Gastroesophageal sphincter (tissue), 4 donors: ENCODE measurements around the gene KRT1. TPM values are rescaled to one million over a fixed set of nuclear protein-coding genes. Genes with fewer than 3 reads are reported as not detected.

Experiments used
- ATAC-seq: fragments of 150-250 bp; one replicate; pipeline ENCODE4 v1.9.1; 2016; ENCODE audit warnings: mild to moderate bottlenecking, moderate library complexity
- H3K27ac ChIP-seq, 4 donors: fragments of 200-600 bp; sonication (generic) in 3 of 4; 1 replicate in 3 of 4; 2 replicates in 1 of 4; pipeline ENCODE4 v1.5.1; 2016 to 2019
- H3K27me3 ChIP-seq: fragments of 200-600 bp; sonication (generic); one replicate; pipeline ENCODE4 v1.5.1; 2019
- H3K36me3 ChIP-seq, 2 donors: fragments of 200-600 bp; sonication (generic); one replicate each; pipeline ENCODE4 v1.5.1; 2019; ENCODE audit warnings: control low read depth in 1 of 2
- H3K4me1 ChIP-seq, 3 donors: fragments of 200-600 bp; sonication (generic); 1 replicate in 2 of 3; 2 replicates in 1 of 3; pipeline ENCODE4 v1.5.1; 2016 to 2019; ENCODE audit warnings: control low read depth in 2 of 3
- H3K4me3 ChIP-seq, 2 donors: fragments of 200-600 bp; sonication (generic); one replicate each; pipeline ENCODE4 v1.5.1; 2019; ENCODE audit warnings: mild to moderate bottlenecking in 1 of 2, moderate library complexity in 1 of 2
- H3K9me3 ChIP-seq, 3 donors: fragments of 200-600 bp; sonication (generic); one replicate each; pipeline ENCODE4 v1.5.1; 2017 to 2019; ENCODE audit warnings: control low read depth in 2 of 3
- CTCF ChIP-seq, 4 experiments: fragments of 200-600 bp in 2 of 4; fragments of 450-650 bp in 2 of 4; sonication (generic) in 1 of 4; IDR thresholded peaks; one replicate each; pipeline ENCODE4 v1.5.1; 2017 to 2019; ENCODE audit warnings: antibody characterized with exemption in 4 of 4, mild to moderate bottlenecking in 2 of 4, moderate library complexity in 2 of 4
- EP300 ChIP-seq: sonication (generic); formaldehyde crosslinking; IDR thresholded peaks from one replicate; pipeline ENCODE4 v1.6.1; 2017; ENCODE audit warnings: antibody characterized with exemption, mild to moderate bottlenecking
- POLR2A ChIP-seq, 2 donors: fragments of 450-650 bp; IDR thresholded peaks; one replicate each; pipeline ENCODE4 v1.6.1; 2017; ENCODE audit warnings: antibody characterized with exemption in 2 of 2, mild to moderate bottlenecking in 2 of 2, moderate library complexity in 1 of 2
- POLR2AphosphoS5 ChIP-seq: sonication (generic); formaldehyde crosslinking; IDR thresholded peaks from one replicate; pipeline ENCODE4 v1.6.1; 2017; ENCODE audit warnings: antibody characterized with exemption
- WGBS, 2 donors: methylation state at CpG; one replicate each; pipeline ENCODE4 v1.1.5; 2018; ENCODE audit warnings: low coverage in 1 of 2; 5-methylcytosine and 5-hydroxymethylcytosine counted together
- total RNA-seq, 4 donors: library from RNA; depleted of rRNA; stranded (reverse); fragments of >200 nt; gene quantifications; one replicate each; pipeline ENCODE4 v1.1.0, GENCODE V29; 2016

Gene KRT1
- total RNA-seq, 4 donors from 2014 or later: not detected

GRCh38 chr12:52649066-52649465, 31.1 kb downstream of the KRT1 start:
- WGBS, 2 donors: 73 to 81% methylated on average over 3 to 6 of the region's 6 CpGs
- ATAC-seq: no peak
- TF ChIP-seq POLR2AphosphoS5 (no peak), POLR2A (IDR thresholded peaks at IDR 0.05) (no peak), EP300 (no peak), CTCF (IDR thresholded peaks at IDR 0.05) (no peak)
- Histone ChIP-seq H3K27ac (no peak overlapping the region), H3K27me3 (peaks cover 19% of the 10 kb centered on the region), H3K4me1 (no peaks in the 10 kb centered on the region), H3K4me3 (no peak overlapping the region), H3K9me3 (no peaks in the 10 kb centered on the region), H3K36me3 (no peaks in the 10 kb centered on the region)

- no peak overlapping the region for H3K4me3 ChIP-seq
- no peaks in the 10 kb centered on the region for H3K9me3 ChIP-seq
- 100% methylated on average over 2 to 4 of the region's 8 CpGs for WGBS, 2 donors
- no peak for TF ChIP-seq POLR2A (IDR thresholded peaks at IDR 0.05)
- no peak for TF ChIP-seq EP300
- no peak for TF ChIP-seq POLR2AphosphoS5
- TF ChIP-seq CTCF (IDR thresholded peaks at IDR 0.05): no peak
- H3K4me1 ChIP-seq: no peaks in the 10 kb centered on the region
- H3K27ac ChIP-seq: no peak overlapping the region
- H3K36me3 ChIP-seq: no peaks in the 10 kb centered on the region
- no peak for ATAC-seq
- H3K27me3 ChIP-seq: peaks cover 15% of the 10 kb centered on the region
These were observed 32.1 kb downstream of the KRT1 start for GRCh38 chr12:52648012-52648550.

GRCh38 chr12:52647601-52648000, 32.6 kb downstream of the KRT1 start:
- no peaks in the 10 kb centered on the region for H3K4me1 ChIP-seq
- no peak overlapping the region for H3K4me3 ChIP-seq
- H3K27me3 ChIP-seq: peaks cover 13% of the 10 kb centered on the region
- no peaks in the 10 kb centered on the region for H3K36me3 ChIP-seq
- no peak for ATAC-seq
- H3K27ac ChIP-seq: no peak overlapping the region
- WGBS, 2 donors: 74 to 75% methylated on average over 3 to 5 of the region's 9 CpGs
- H3K9me3 ChIP-seq: no peaks in the 10 kb centered on the region
- TF ChIP-seq CTCF (IDR thresholded peaks at IDR 0.05) (no peak), POLR2A (IDR thresholded peaks at IDR 0.05) (no peak), POLR2AphosphoS5 (no peak), EP300 (no peak)

GRCh38 chr12:52646613-52647012, 33.6 kb downstream of the KRT1 start:
- Histone ChIP-seq H3K4me1 (no peaks in the 10 kb centered on the region), H3K9me3 (no peaks in the 10 kb centered on the region), H3K36me3 (no peaks in the 10 kb centered on the region), H3K27ac (no peak overlapping the region), H3K27me3 (peaks cover 7% of the 10 kb centered on the region), H3K4me3 (no peak overlapping the region)
- 67% methylated on average over 3 of the region's 12 CpGs; no CpG with 5 or more reads in 1 of the 2 donors for WGBS, 2 donors
- no peak for ATAC-seq
- TF ChIP-seq EP300 (no peak), CTCF (IDR thresholded peaks at IDR 0.05) (no peak), POLR2A (IDR thresholded peaks at IDR 0.05) (no peak), POLR2AphosphoS5 (no peak)

- H3K36me3 ChIP-seq: no peaks in the 10 kb centered on the region
- H3K9me3 ChIP-seq: no peaks in the 10 kb centered on the region
- H3K4me1 ChIP-seq: no peaks in the 10 kb centered on the region
- no peak for TF ChIP-seq EP300
- TF ChIP-seq POLR2A (IDR thresholded peaks at IDR 0.05): no peak
- no peak for TF ChIP-seq CTCF (IDR thresholded peaks at IDR 0.05)
- TF ChIP-seq POLR2AphosphoS5: no peak
- H3K27ac ChIP-seq: no peak overlapping the region
- no peak for ATAC-seq
- no peak overlapping the region for H3K4me3 ChIP-seq
- WGBS, 2 donors: 73 to 75% methylated on average over 4 of the region's 4 CpGs
- H3K27me3 ChIP-seq: peaks cover 8% of the 10 kb centered on the region
These were observed 34.2 kb downstream of the KRT1 start for GRCh38 chr12:52645982-52646381.
